Cardiac muscle cell (in vitro differentiated cells and primary cell): Measurements from ENCODE around the gene TRAM2. TPM values are rescaled to one million over a fixed set of nuclear protein-coding genes. Genes with fewer than 3 reads are reported as not detected.

Source experiments
- DNase-seq, 2 donors: peaks; one replicate each; pipeline versions ENCODE4 v3.0.0 to v3.0.0-alpha.2; 2010 to 2017; ENCODE audit warnings: low read depth in 1 of 2, low spot score in 1 of 2
- H3K27ac ChIP-seq: fragments of 200-600 bp; sonication (generic); 2 replicates; pipeline ENCODE4 v1.5.1; 2016
- H3K27me3 ChIP-seq: fragments of 200-600 bp; sonication (generic); 2 replicates; pipeline ENCODE4 v1.6.0; 2016; ENCODE audit warnings: control low read depth
- H3K36me3 ChIP-seq: fragments of 200-600 bp; sonication (generic); 2 replicates; pipeline ENCODE4 v1.5.1; 2016; ENCODE audit warnings: control low read depth
- H3K4me1 ChIP-seq: fragments of 200-600 bp; sonication (generic); 2 replicates; pipeline ENCODE4 v1.8.1; 2017; ENCODE audit warnings: low read depth, mild to moderate bottlenecking, mixed run types
- H3K4me3 ChIP-seq: fragments of 200-600 bp; sonication (generic); 2 replicates; pipeline ENCODE4 v1.5.1; 2016; ENCODE audit warnings: mild to moderate bottlenecking
- H3K9me3 ChIP-seq: fragments of 200-600 bp; sonication (generic); 2 replicates; pipeline ENCODE4 v1.5.1; 2017; ENCODE audit warnings: low read depth, mild to moderate bottlenecking, control low read depth
- polyA plus RNA-seq: library from polyadenylated mRNA; unstranded; fragments of >200 nt; fragmentation: Nextera tagmentation; extraction: Ambion mirVana; gene quantifications from 2 replicates; pipeline ENCODE4 v1.2.1, GENCODE V29; 2016
- total RNA-seq: library from RNA; depleted of rRNA; stranded (reverse); fragments of >200 nt; gene quantifications from 2 replicates; pipeline ENCODE4 v1.2.3, GENCODE V29; 2016
- TF ChIP-seq, protein P1 (sequence below): IDR thresholded peaks from 2 replicates; pipeline ENCODE4 v1.5.1; 2012; ENCODE audit warnings: low read depth, mild to moderate bottlenecking, low read length

Gene TRAM2
- total and polyA plus RNA-seq, 2 experiments from 2014 or later, result 6.6 to 7.7 TPM

DNA sequence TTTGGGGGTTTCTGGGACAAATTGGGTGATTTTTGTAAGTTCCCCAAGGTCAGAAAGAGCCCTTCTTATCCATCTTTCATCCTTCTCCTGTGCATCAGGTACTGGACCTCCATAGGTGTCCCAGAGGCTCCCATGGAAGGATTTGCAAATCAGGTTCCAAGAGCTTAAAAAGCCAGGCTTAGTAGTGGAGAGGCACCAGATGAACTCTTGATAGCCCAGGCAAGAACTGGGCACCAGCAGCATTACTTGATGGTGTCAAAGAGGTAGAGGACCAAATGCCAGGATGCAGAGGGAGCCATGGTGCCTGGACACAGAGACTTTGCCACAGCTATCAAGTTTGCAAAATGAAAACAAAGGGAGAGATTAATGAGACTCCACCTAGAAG, 20.9 kb upstream of the TRAM2 start:
- Histone ChIP-seq H3K4me3 (no peak overlapping the region), H3K27me3 (no peaks in the 10 kb centered on the region), H3K9me3 (no peaks in the 10 kb centered on the region), H3K36me3 (no peaks in the 10 kb centered on the region), H3K4me1 (peaks cover 8% of the 10 kb centered on the region), H3K27ac (no peak overlapping the region)
- TF ChIP-seq, protein P1, sequence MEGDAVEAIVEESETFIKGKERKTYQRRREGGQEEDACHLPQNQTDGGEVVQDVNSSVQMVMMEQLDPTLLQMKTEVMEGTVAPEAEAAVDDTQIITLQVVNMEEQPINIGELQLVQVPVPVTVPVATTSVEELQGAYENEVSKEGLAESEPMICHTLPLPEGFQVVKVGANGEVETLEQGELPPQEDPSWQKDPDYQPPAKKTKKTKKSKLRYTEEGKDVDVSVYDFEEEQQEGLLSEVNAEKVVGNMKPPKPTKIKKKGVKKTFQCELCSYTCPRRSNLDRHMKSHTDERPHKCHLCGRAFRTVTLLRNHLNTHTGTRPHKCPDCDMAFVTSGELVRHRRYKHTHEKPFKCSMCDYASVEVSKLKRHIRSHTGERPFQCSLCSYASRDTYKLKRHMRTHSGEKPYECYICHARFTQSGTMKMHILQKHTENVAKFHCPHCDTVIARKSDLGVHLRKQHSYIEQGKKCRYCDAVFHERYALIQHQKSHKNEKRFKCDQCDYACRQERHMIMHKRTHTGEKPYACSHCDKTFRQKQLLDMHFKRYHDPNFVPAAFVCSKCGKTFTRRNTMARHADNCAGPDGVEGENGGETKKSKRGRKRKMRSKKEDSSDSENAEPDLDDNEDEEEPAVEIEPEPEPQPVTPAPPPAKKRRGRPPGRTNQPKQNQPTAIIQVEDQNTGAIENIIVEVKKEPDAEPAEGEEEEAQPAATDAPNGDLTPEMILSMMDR, result no peak
- DNase-seq, result no peak

GRCh38 chr6:52596371-52597028, 19.6 kb upstream of the TRAM2 start:
- no peaks in the 10 kb centered on the region for H3K36me3 ChIP-seq
- TF ChIP-seq, protein P1, result no peak
- H3K27ac ChIP-seq, result no peak overlapping the region
- peak in 1 of 2 donors; percentile 83 for DNase-seq
- H3K27me3 ChIP-seq, result no peaks in the 10 kb centered on the region
- no peaks in the 10 kb centered on the region for H3K9me3 ChIP-seq
- H3K4me1 ChIP-seq, result peaks cover 8% of the 10 kb centered on the region
- no peak overlapping the region for H3K4me3 ChIP-seq

GRCh38 chr6:52595796-52596130, 18.9 kb upstream of the TRAM2 start:
- TF ChIP-seq, protein P1, result no peak
- H3K4me1 ChIP-seq, result peaks cover 8% of the 10 kb centered on the region
- no peak overlapping the region for H3K4me3 ChIP-seq
- no peaks in the 10 kb centered on the region for H3K9me3 ChIP-seq
- no peaks in the 10 kb centered on the region for H3K27me3 ChIP-seq
- H3K27ac ChIP-seq, result peak overlapping the region; percentile 67
- DNase-seq, result no peak
- no peaks in the 10 kb centered on the region for H3K36me3 ChIP-seq

DNA sequence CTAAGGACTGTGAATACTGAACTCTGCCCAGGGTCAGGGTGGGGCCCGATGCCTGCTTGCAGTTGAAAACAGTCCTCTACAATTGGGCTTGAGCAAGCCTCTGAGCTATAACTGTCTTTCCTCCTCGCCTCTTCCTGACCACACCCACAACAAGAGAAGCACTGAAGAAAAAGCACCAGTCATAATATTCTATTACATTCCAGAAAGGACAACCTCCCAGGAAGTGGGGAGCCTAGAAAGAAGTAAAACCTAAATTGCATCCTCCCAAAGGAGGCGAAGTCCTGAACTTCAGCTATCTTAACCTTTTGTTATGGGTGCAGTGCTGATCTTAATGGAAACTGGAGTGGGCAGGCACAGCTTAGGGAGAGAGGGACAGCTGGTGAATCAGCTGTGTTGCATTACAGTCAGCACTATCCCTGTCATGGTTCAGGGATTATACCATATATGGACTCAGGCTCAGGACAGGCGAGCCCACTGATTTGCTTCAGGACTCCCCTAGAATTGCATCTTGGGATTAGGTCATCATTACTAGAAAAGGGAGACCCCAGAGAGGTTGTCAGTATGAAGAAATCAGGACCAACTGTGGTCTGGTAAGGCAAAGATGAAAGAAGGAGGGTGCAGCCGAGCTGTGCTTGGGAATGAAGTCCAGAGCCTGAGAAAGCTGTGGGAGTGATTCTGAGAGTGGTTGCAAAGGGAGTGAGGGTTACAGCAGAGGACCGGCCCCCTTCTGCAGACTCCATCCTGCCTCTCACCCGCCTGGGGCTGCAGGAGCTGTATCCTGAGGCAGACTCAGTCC, 18.3 kb upstream of the TRAM2 start:
- peak overlapping the region; percentile 67 for H3K27ac ChIP-seq
- H3K27me3 ChIP-seq, result no peaks in the 10 kb centered on the region
- no peaks in the 10 kb centered on the region for H3K36me3 ChIP-seq
- TF ChIP-seq, protein P1, result no peak
- H3K4me1 ChIP-seq, result peaks cover 8% of the 10 kb centered on the region
- peak in 1 of 2 donors; percentile 92 for DNase-seq
- no peak overlapping the region for H3K4me3 ChIP-seq
- H3K9me3 ChIP-seq, result no peaks in the 10 kb centered on the region

DNA sequence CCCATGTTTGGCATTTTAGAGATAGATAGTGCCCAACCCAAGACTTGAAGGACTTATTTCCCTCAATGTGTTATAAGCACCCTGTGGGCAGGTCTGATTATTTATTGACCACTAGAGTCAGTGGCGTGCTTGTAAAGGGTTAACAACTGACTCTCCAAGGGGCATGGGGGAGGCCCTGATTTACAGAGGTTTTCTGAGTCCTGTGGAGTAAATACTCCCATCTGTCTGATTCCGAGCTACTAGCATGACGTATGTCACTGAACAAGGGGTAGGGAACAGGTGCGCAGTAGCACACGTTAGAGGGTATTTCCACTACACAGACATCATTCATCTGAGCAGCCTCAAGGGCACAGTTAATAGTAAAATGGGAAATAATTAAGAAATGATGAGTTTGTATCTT, 17.4 kb upstream of the TRAM2 start:
- no peak for DNase-seq
- TF ChIP-seq, protein P1, result no peak
- no peaks in the 10 kb centered on the region for H3K27me3 ChIP-seq
- no peak overlapping the region for H3K4me3 ChIP-seq
- peak overlapping the region; percentile 67 for H3K27ac ChIP-seq
- H3K9me3 ChIP-seq, result no peaks in the 10 kb centered on the region
- H3K36me3 ChIP-seq, result no peaks in the 10 kb centered on the region
- peaks cover 8% of the 10 kb centered on the region for H3K4me1 ChIP-seq
